ENCODE data around the gene DSP. TPM values are rescaled to one million over a fixed set of nuclear protein-coding genes. Genes with fewer than 3 reads are reported as not detected.

Gene DSP
- total and polyA plus RNA-seq, 10 of the 15 experiments (the other 5 are each of a cell fraction or from before 2014, with no cell fraction given), result under 0.01 to 0.36 (median 0.04) TPM; not detected in 4

DNA sequence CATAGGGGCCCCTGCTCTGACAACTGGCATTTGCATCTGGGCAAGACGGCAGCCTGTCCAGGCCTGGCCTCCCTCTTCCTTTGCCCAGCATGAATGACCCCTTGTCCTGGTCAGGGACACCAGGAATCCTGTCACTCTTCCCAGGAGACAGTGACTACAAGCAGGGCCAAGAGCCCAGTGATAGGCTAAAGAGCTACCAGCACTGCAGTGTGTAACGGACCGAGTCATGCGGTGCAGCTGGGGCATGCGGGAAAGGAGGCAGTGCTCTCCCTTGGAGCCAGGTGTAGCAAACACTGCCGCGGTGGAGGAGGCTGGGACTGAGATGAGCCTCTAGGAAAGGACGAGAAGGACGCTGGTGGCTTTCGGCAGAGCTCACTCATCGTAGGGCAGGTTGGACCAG is 38.7 kb upstream of the DSP start:
- CTCF ChIA-PET, result no interaction called here
- 57% methylated on average over 11 of the region's 11 CpGs for WGBS (ENCODE audit: insufficient coverage, insufficient replicate concordance, low lambda C conversion rate, missing lambda C conversion rate)
- POLR2A ChIA-PET, result no interaction called here
- ATAC-seq (no peak), DNase-seq (ENCODE audit: low read depth, low spot score) (no peak), FAIRE-seq (no peak)
- peaks cover 0 to 4% of the 10 kb centered on the region in 2 experiments; a peak in 2 of 4 replicates for H3K27me3 ChIP-seq (replicated peaks in 1 of 2; ENCODE audit: control insufficient read depth in 2 of 2, insufficient read depth in 2 of 2, low read length in 1 of 2)
- no peaks in the 10 kb centered on the region for H3K4me1 ChIP-seq (ENCODE audit: control insufficient read depth, insufficient read depth, low read length)
- no peak overlapping the region for H2AFZ ChIP-seq (ENCODE audit: control insufficient read depth, low read depth, low read length)
- no peaks in the 10 kb centered on the region for H3K9me3 ChIP-seq (replicated peaks; ENCODE audit: control insufficient read depth, insufficient read depth, low read length)
- in situ Hi-C loops (cut with MboI) (no loop called here), intact Hi-C loops (cut with micrococcal nuclease; ENCODE audit: unreplicated experiment) (no loop called here)
- H3K4me2 ChIP-seq (ENCODE audit: control insufficient read depth, insufficient read depth), result no peak overlapping the region
- H3K79me2 ChIP-seq (ENCODE audit: control insufficient read depth, insufficient read depth, low read length), result no peaks in the 10 kb centered on the region
- H3K27ac ChIP-seq (ENCODE audit: control insufficient read depth, insufficient read depth), result no peak overlapping the region
- BruUV-seq (replicated peaks), result no TSS peak
- H3K36me3 ChIP-seq (ENCODE audit: control insufficient read depth in 2 of 2, insufficient read depth in 2 of 2, low read length in 1 of 2), result no peaks in the 10 kb centered on the region
- no peaks in the 10 kb centered on the region for H4K20me1 ChIP-seq (ENCODE audit: control insufficient read depth, insufficient read depth)
- no peak overlapping the region for H3K9ac ChIP-seq (ENCODE audit: control insufficient read depth, insufficient read depth, low read length)
- RAD21 ChIA-PET (ENCODE audit: unreplicated experiment), result no interaction called here
- H3K4me3 ChIP-seq, result no peak overlapping the region
- SMC1A ChIA-PET (ENCODE audit: uncharacterized antibody, unreplicated experiment), result no interaction called here
- TF ChIP-seq, protein P1, sequence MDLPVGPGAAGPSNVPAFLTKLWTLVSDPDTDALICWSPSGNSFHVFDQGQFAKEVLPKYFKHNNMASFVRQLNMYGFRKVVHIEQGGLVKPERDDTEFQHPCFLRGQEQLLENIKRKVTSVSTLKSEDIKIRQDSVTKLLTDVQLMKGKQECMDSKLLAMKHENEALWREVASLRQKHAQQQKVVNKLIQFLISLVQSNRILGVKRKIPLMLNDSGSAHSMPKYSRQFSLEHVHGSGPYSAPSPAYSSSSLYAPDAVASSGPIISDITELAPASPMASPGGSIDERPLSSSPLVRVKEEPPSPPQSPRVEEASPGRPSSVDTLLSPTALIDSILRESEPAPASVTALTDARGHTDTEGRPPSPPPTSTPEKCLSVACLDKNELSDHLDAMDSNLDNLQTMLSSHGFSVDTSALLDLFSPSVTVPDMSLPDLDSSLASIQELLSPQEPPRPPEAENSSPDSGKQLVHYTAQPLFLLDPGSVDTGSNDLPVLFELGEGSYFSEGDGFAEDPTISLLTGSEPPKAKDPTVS (IDR thresholded peaks at IDR 0.05; ENCODE audit: low read depth, low read length), result no peak
- TF ChIP-seq SREBF2 (IDR thresholded peaks at IDR 0.05; ENCODE audit: low read length) (no peak), ZBED1 (IDR thresholded peaks at IDR 0.05; ENCODE audit: borderline replicate concordance) (no peak), CHD1 (IDR thresholded peaks at IDR 0.05; ENCODE audit: low read depth, low read length) (no peak), NRF1 (conservative IDR thresholded peaks at IDR 0.05; ENCODE audit: low read depth, low read length) (no peak), RELA (IDR thresholded peaks at IDR 0.05; ENCODE audit: borderline replicate concordance, partially characterized antibody) (no peak), POU2F2 (IDR thresholded peaks at IDR 0.05; ENCODE audit: borderline replicate concordance, low read depth, low read length) (no peak), SIX5 (IDR thresholded peaks at IDR 0.05; ENCODE audit: low read depth, low read length, severe bottlenecking) (no peak), ZNF24 (IDR thresholded peaks at IDR 0.05) (no peak)
- TF ChIP-seq, protein P2, sequence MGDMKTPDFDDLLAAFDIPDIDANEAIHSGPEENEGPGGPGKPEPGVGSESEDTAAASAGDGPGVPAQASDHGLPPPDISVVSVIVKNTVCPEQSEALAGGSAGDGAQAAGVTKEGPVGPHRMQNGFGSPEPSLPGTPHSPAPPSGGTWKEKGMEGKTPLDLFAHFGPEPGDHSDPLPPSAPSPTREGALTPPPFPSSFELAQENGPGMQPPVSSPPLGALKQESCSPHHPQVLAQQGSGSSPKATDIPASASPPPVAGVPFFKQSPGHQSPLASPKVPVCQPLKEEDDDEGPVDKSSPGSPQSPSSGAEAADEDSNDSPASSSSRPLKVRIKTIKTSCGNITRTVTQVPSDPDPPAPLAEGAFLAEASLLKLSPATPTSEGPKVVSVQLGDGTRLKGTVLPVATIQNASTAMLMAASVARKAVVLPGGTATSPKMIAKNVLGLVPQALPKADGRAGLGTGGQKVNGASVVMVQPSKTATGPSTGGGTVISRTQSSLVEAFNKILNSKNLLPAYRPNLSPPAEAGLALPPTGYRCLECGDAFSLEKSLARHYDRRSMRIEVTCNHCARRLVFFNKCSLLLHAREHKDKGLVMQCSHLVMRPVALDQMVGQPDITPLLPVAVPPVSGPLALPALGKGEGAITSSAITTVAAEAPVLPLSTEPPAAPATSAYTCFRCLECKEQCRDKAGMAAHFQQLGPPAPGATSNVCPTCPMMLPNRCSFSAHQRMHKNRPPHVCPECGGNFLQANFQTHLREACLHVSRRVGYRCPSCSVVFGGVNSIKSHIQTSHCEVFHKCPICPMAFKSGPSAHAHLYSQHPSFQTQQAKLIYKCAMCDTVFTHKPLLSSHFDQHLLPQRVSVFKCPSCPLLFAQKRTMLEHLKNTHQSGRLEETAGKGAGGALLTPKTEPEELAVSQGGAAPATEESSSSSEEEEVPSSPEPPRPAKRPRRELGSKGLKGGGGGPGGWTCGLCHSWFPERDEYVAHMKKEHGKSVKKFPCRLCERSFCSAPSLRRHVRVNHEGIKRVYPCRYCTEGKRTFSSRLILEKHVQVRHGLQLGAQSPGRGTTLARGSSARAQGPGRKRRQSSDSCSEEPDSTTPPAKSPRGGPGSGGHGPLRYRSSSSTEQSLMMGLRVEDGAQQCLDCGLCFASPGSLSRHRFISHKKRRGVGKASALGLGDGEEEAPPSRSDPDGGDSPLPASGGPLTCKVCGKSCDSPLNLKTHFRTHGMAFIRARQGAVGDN (IDR thresholded peaks at IDR 0.05), result no peak
- TF ChIP-seq, protein P3, sequence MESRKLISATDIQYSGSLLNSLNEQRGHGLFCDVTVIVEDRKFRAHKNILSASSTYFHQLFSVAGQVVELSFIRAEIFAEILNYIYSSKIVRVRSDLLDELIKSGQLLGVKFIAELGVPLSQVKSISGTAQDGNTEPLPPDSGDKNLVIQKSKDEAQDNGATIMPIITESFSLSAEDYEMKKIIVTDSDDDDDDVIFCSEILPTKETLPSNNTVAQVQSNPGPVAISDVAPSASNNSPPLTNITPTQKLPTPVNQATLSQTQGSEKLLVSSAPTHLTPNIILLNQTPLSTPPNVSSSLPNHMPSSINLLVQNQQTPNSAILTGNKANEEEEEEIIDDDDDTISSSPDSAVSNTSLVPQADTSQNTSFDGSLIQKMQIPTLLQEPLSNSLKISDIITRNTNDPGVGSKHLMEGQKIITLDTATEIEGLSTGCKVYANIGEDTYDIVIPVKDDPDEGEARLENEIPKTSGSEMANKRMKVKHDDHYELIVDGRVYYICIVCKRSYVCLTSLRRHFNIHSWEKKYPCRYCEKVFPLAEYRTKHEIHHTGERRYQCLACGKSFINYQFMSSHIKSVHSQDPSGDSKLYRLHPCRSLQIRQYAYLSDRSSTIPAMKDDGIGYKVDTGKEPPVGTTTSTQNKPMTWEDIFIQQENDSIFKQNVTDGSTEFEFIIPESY (IDR thresholded peaks at IDR 0.05), result no peak
- TF ChIP-seq, protein P4, sequence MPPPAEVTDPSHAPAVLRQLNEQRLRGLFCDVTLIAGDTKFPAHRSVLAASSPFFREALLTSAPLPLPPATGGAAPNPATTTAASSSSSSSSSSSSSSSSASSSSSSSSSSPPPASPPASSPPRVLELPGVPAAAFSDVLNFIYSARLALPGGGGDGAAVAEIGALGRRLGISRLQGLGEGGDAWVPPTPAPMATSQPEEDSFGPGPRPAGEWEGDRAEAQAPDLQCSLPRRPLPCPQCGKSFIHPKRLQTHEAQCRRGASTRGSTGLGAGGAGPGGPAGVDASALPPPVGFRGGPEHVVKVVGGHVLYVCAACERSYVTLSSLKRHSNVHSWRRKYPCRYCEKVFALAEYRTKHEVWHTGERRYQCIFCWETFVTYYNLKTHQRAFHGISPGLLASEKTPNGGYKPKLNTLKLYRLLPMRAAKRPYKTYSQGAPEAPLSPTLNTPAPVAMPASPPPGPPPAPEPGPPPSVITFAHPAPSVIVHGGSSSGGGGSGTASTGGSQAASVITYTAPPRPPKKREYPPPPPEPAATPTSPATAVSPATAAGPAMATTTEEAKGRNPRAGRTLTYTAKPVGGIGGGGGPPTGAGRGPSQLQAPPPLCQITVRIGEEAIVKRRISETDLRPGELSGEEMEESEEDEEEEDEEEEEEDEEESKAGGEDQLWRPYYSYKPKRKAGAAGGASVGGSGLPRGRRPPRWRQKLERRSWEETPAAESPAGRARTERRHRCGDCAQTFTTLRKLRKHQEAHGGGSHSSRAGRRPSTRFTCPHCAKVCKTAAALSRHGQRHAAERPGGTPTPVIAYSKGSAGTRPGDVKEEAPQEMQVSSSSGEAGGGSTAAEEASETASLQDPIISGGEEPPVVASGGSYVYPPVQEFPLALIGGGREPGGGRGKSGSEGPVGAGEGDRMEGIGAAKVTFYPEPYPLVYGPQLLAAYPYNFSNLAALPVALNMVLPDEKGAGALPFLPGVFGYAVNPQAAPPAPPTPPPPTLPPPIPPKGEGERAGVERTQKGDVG (CRISPR knock-in tag; IDR thresholded peaks at IDR 0.05), result no peak
